Adrenal gland (tissue), 5 donors: Measurements from ENCODE around the gene LPP.

Experiments
- POLR2A ChIP-seq, 2 donors: fragments of 450-650 bp; IDR thresholded peaks; one replicate each; pipeline ENCODE4 v1.6.1; 2017; ENCODE audit warnings: antibody characterized with exemption in 2 of 2, mild to moderate bottlenecking in 2 of 2, moderate library complexity in 1 of 2
- TF ChIP-seq, protein P1 (sequence below), 6 experiments: fragments of 450-650 bp in 4 of 6; fragments of 200-600 bp in 2 of 6; sonication (generic) in 1 of 6; IDR thresholded peaks; 1 replicate in 5 of 6; 2 replicates in 1 of 6; pipeline versions ENCODE4 v1.5.1 to v1.8.0; 2016 to 2021; ENCODE audit warnings: antibody characterized with exemption in 6 of 6, mild to moderate bottlenecking in 2 of 6, moderate library complexity in 1 of 6
- donor health status: DM: no; HTN: no; CAD: no.

DNA sequence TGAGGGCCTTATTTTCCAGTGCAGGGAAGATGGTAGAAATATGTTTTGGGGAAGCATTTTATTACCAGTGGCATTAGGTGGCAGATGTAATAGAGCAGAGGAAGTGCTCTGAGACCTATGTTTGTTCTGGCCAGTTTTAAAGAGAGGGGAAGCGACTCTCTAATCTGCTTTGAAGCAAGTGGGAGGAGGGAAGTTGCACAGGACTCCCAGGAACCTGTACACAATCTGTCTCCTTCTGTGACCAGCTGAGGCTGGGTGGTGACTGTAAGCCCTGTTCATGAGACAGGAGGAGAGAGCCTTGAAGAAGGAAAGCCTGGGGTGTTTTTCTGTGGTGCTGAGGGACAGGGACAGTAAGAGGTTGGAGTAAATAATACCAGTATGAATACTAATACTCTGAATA, 60.5 kb downstream of the LPP start:
- TF ChIP-seq POLR2A (IDR thresholded peaks at IDR 0.05), result no peak
- TF ChIP-seq, protein P1, sequence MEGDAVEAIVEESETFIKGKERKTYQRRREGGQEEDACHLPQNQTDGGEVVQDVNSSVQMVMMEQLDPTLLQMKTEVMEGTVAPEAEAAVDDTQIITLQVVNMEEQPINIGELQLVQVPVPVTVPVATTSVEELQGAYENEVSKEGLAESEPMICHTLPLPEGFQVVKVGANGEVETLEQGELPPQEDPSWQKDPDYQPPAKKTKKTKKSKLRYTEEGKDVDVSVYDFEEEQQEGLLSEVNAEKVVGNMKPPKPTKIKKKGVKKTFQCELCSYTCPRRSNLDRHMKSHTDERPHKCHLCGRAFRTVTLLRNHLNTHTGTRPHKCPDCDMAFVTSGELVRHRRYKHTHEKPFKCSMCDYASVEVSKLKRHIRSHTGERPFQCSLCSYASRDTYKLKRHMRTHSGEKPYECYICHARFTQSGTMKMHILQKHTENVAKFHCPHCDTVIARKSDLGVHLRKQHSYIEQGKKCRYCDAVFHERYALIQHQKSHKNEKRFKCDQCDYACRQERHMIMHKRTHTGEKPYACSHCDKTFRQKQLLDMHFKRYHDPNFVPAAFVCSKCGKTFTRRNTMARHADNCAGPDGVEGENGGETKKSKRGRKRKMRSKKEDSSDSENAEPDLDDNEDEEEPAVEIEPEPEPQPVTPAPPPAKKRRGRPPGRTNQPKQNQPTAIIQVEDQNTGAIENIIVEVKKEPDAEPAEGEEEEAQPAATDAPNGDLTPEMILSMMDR (IDR thresholded peaks at IDR 0.05), result no peak
